ENCODE data around the gene PANK2. TPM values are rescaled to one million over a fixed set of nuclear protein-coding genes. Genes with fewer than 3 reads are reported as not detected.

PANK2 gene
- total and polyA plus RNA-seq, 2 of the 8 experiments (the other 6 are each of a cell fraction or from before 2014, with no cell fraction given): 17.1 to 57.5 TPM

DNA sequence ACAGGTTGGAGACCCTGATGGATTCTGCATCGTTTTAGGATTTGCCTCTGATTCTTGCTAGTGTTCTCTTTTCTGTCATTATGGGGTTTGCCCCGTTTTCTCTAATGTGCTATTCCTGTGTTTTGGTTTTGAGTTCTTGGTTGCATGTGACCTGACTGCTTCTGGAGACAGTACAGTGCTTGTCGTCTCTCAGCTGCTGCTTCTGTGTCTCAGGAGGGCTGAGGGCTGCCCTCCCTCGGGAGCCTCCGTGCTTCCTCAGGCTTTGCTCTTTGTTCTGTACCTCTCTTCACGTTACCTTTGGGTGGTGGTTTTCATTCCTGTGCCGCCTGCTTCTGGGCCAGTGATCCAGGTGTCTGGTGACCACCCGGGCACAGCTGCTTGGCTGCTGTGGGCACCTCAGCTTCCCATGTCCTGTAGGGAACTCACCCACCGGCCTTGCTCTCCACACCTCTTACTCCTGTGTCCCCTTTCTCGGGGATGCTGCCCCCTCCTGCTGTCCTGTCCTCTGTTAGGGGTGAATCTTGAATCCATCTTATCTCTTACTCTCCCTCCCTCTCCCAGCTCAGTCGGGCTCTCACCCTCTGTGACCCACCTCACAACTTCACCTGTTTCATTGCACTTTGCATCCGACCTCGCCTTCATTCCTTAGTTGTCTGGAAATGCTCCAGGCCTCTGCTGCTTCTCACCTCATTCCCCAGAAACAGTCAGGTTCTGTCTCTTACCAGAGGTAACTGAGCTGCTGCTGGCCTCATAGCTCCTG, 33.2 kb downstream of the PANK2 start (continued):
- TF ChIP-seq, protein P1, sequence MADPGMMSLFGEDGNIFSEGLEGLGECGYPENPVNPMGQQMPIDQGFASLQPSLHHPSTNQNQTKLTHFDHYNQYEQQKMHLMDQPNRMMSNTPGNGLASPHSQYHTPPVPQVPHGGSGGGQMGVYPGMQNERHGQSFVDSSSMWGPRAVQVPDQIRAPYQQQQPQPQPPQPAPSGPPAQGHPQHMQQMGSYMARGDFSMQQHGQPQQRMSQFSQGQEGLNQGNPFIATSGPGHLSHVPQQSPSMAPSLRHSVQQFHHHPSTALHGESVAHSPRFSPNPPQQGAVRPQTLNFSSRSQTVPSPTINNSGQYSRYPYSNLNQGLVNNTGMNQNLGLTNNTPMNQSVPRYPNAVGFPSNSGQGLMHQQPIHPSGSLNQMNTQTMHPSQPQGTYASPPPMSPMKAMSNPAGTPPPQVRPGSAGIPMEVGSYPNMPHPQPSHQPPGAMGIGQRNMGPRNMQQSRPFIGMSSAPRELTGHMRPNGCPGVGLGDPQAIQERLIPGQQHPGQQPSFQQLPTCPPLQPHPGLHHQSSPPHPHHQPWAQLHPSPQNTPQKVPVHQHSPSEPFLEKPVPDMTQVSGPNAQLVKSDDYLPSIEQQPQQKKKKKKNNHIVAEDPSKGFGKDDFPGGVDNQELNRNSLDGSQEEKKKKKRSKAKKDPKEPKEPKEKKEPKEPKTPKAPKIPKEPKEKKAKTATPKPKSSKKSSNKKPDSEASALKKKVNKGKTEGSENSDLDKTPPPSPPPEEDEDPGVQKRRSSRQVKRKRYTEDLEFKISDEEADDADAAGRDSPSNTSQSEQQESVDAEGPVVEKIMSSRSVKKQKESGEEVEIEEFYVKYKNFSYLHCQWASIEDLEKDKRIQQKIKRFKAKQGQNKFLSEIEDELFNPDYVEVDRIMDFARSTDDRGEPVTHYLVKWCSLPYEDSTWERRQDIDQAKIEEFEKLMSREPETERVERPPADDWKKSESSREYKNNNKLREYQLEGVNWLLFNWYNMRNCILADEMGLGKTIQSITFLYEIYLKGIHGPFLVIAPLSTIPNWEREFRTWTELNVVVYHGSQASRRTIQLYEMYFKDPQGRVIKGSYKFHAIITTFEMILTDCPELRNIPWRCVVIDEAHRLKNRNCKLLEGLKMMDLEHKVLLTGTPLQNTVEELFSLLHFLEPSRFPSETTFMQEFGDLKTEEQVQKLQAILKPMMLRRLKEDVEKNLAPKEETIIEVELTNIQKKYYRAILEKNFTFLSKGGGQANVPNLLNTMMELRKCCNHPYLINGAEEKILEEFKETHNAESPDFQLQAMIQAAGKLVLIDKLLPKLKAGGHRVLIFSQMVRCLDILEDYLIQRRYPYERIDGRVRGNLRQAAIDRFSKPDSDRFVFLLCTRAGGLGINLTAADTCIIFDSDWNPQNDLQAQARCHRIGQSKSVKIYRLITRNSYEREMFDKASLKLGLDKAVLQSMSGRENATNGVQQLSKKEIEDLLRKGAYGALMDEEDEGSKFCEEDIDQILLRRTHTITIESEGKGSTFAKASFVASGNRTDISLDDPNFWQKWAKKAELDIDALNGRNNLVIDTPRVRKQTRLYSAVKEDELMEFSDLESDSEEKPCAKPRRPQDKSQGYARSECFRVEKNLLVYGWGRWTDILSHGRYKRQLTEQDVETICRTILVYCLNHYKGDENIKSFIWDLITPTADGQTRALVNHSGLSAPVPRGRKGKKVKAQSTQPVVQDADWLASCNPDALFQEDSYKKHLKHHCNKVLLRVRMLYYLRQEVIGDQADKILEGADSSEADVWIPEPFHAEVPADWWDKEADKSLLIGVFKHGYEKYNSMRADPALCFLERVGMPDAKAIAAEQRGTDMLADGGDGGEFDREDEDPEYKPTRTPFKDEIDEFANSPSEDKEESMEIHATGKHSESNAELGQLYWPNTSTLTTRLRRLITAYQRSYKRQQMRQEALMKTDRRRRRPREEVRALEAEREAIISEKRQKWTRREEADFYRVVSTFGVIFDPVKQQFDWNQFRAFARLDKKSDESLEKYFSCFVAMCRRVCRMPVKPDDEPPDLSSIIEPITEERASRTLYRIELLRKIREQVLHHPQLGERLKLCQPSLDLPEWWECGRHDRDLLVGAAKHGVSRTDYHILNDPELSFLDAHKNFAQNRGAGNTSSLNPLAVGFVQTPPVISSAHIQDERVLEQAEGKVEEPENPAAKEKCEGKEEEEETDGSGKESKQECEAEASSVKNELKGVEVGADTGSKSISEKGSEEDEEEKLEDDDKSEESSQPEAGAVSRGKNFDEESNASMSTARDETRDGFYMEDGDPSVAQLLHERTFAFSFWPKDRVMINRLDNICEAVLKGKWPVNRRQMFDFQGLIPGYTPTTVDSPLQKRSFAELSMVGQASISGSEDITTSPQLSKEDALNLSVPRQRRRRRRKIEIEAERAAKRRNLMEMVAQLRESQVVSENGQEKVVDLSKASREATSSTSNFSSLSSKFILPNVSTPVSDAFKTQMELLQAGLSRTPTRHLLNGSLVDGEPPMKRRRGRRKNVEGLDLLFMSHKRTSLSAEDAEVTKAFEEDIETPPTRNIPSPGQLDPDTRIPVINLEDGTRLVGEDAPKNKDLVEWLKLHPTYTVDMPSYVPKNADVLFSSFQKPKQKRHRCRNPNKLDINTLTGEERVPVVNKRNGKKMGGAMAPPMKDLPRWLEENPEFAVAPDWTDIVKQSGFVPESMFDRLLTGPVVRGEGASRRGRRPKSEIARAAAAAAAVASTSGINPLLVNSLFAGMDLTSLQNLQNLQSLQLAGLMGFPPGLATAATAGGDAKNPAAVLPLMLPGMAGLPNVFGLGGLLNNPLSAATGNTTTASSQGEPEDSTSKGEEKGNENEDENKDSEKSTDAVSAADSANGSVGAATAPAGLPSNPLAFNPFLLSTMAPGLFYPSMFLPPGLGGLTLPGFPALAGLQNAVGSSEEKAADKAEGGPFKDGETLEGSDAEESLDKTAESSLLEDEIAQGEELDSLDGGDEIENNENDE (IDR thresholded peaks at IDR 0.05; ENCODE audit: insufficient replicate concordance, low read length): no peak
- TF ChIP-seq, protein P2, sequence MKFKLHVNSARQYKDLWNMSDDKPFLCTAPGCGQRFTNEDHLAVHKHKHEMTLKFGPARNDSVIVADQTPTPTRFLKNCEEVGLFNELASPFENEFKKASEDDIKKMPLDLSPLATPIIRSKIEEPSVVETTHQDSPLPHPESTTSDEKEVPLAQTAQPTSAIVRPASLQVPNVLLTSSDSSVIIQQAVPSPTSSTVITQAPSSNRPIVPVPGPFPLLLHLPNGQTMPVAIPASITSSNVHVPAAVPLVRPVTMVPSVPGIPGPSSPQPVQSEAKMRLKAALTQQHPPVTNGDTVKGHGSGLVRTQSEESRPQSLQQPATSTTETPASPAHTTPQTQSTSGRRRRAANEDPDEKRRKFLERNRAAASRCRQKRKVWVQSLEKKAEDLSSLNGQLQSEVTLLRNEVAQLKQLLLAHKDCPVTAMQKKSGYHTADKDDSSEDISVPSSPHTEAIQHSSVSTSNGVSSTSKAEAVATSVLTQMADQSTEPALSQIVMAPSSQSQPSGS (IDR thresholded peaks at IDR 0.05; ENCODE audit: low read length): no peak
- TF ChIP-seq TAF1 (IDR thresholded peaks at IDR 0.05; ENCODE audit: low read depth, low read length): no peak
- TF ChIP-seq EP300 (IDR thresholded peaks at IDR 0.05; ENCODE audit: borderline replicate concordance in 1 of 2, low read depth in 2 of 2, low read length in 2 of 2): no peak
- no peak for TF ChIP-seq GTF2F1 (IDR thresholded peaks at IDR 0.05; ENCODE audit: borderline replicate concordance, low read depth, low read length)
- no peak for TF ChIP-seq EGR1 (IDR thresholded peaks at IDR 0.05; ENCODE audit: borderline replicate concordance, low read depth, low read length)
- TF ChIP-seq TCF12 (IDR thresholded peaks at IDR 0.05; ENCODE audit: low read depth, low read length): no peak
- no peak for TF ChIP-seq RAD21 (IDR thresholded peaks at IDR 0.05 in 1 of 2, conservative IDR thresholded peaks at IDR 0.05 in 1 of 2; ENCODE audit: low read depth in 2 of 2, low read length in 2 of 2)
